ENCODE measurements around the gene RPS2.

DNA sequence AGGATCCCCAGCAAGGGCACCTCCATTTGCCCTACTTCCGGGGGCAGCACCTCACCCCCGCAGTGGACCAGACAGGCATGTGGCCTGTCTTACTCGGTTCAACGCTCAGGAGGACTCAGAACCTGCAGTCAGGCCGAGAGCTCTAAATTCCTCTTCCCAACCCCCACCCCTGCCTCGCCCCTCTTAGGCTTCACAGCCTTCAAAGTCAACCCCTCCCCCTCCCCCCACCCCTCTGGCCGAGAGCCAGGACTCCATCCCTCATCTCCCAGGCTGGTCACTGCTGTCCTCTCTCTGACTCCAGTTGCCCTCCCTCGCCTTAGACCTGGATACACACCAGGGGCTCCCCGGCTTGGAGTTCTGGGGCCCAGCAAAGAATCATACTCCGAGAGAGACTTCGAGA lies 38.4 kb downstream of the RPS2 start:
- TF ChIP-seq, protein P1, sequence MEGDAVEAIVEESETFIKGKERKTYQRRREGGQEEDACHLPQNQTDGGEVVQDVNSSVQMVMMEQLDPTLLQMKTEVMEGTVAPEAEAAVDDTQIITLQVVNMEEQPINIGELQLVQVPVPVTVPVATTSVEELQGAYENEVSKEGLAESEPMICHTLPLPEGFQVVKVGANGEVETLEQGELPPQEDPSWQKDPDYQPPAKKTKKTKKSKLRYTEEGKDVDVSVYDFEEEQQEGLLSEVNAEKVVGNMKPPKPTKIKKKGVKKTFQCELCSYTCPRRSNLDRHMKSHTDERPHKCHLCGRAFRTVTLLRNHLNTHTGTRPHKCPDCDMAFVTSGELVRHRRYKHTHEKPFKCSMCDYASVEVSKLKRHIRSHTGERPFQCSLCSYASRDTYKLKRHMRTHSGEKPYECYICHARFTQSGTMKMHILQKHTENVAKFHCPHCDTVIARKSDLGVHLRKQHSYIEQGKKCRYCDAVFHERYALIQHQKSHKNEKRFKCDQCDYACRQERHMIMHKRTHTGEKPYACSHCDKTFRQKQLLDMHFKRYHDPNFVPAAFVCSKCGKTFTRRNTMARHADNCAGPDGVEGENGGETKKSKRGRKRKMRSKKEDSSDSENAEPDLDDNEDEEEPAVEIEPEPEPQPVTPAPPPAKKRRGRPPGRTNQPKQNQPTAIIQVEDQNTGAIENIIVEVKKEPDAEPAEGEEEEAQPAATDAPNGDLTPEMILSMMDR (conservative IDR thresholded peaks at IDR 0.05; ENCODE audit: low read length): no peak
- no peak for TF ChIP-seq EZH2phosphoT487 (IDR thresholded peaks at IDR 0.05; ENCODE audit: borderline replicate concordance)
